ENCODE data around the gene LRRC3B.

The LRRC3B gene

DNA sequence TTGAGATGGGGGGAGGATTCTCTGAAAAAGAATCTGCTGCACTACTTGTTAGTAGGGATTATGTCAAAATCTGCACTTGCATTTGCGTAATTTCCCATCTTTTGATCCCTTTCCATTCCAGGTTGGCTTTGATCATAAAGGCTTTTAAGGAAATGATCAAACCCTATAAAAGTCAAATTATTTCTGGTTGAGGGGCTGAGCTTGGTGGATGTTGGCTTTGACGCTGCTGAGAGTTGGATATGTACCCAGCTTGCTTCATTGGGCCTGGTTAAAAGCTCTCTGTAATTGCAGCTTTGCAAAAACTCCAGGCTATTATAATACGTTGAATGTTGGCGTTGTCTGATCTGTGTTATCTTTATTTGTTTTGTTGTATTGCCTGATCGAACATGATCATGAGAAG, 12.0 kb downstream of the LRRC3B start:
- DNase-seq: no peak

GRCh38 chr3:26636096-26636727, 13.6 kb downstream of the LRRC3B start:
- no peak for DNase-seq

- no peak for DNase-seq
These were observed 15.1 kb downstream of the LRRC3B start for GRCh38 chr3:26637698-26638097.

- no peak for DNase-seq
These were observed 15.5 kb downstream of the LRRC3B start for GRCh38 chr3:26638113-26638512.

DNA sequence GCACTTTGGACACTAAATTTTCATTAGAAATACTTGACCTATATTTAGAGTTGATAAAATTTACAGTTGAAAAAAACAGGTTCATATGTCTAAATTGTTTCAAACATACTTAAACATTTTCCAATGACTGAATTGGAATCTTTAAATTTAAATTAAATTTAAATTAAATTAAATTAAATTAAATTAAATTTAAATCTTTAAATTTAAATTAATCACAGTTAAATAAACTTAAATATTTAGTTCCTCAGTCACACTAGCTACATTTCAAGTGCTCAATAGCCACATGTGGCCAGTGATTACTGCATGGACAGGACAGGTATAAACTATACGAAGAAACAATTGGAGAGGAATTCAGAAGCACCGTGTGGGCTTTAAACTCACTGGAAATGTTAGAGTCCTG, 16.8 kb downstream of the LRRC3B start:
- no peak for DNase-seq

DNA sequence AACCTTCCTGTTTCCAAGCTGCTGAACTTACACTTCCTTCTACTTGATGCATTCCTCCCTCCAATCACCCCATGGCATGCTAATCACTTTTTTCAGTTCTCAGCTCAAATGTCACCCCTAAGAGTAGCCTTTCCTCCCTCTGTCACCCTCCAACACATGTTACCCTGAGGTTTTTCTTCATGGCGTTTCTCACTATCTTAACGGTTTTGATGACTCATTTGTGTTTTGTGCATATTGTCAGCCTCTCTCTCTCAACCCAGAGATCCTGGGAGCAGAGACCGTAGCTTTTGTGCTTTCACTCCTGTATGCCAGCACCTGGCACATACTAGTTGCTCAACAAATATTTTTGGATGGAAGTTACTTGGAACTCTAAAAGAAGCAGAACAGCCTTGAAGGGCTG, 24.5 kb downstream of the LRRC3B start:
- DNase-seq: no peak

GRCh38 chr3:26648461-26648860, 25.9 kb downstream of the LRRC3B start:
- no peak for DNase-seq

DNA sequence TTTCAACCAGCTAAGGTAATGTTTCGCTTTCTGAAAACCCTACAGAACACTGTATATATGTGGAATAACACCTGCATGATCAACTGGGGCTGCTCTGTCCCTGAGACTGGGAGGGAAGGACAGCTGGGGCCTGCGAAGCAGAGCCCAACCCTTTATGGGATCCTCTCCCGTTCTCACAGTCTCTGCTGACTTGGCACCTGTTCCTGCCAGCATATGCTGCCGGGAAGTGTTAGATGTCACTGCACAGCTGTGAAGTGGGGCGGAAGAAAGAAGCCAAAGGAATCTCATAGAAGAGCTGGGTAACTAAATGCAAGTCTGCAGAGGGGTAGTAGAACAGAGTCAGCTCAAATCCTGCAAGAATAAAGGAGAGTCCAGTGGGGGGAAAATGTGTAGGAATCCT, 29.6 kb downstream of the LRRC3B start:
- DNase-seq: no peak

GRCh38 chr3:26653811-26654425, 31.3 kb downstream of the LRRC3B start:
- DNase-seq: no peak

DNA sequence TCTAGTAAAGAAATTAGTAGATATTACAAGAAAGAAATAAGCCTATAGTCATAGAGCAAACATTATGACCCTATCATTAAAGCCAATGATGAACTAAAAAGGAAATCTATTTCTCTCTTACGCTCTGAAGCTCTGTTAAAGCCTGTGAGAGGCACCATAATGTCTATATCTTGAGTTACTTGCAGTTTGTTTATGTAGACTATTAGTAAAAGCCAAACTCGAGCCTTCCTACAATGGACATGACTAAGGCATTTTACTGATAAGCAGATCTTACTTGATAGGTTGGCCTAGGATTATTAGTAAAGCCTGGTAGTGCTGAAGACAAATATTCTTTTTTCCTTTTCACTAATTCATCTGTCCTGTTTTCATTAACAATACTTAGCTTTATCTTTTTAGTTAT, 32.7 kb downstream of the LRRC3B start:
- no peak for DNase-seq

DNA sequence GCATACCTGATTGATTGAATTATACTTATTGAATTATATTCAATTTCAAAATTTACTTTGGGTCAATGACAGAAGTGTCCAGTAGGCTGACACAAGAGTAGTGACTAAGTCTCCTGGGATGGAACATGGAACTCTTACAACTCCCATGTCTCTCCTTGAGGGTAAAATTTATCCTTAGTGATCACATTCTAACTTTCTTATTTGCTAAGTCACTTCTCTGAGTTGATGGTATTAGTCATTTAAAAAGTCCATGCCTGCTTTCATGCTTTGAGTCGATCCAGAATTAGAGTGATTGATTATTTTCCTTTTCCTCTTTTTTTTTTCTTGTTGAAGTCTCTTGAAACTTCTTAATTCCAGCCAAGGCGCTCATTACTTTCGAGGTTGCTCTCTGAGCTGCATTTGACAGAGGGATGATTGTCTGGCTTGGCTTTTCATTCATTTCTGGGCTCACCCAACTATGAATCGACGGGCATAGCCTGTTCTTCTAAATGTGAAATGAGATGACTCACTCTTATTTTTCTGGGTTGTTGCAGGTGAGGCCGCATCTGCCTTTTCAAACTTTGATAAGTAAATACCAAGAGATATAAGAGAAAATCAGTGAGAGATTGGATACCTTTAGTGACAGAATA, 34.9 kb downstream of the LRRC3B start:
- DNase-seq: no peak

GRCh38 chr3:26668171-26668570, 45.6 kb downstream of the LRRC3B start:
- no peak for DNase-seq

DNA sequence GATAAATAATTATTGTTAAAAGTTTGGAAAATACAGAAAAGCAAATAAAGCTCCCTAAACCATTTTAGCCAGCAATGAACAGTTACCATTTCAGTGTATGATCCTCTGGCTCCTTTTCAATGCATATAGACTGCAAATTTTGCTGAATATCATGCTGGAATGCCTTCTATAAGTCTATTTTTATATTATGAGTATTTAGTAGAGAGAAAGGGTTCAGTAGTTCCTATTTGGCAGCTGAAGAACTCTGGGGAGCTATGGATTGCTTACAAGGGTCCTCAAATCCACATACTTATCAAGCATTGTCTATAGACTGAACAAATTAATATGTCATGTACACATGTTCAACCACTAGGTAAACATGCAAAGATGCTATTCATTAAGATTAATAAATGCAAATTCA, 46.1 kb downstream of the LRRC3B start:
- DNase-seq: no peak

- DNase-seq: no peak
These were observed 52.8 kb downstream of the LRRC3B start for GRCh38 chr3:26675336-26675735.

GRCh38 chr3:26681632-26682031, 59.1 kb downstream of the LRRC3B start:
- no peak for DNase-seq

DNA sequence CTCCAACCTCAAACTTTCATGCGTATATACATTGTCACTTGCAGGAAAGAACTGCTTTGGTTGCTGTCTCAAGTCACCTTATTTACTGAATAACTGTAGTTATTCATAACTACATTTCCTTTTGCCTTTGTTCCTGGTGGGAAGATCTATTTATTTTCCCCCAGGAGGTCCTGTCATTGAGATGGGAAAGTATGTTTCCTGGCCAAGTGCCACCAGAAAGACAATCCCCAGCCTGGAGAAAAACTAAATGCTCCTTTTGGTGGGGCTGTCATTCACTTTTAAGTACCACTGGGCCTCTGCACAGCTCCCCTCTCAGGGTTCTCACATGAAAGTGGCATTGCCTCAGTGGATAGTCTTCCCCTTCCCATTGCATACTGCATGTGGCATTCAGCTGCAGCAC, 59.8 kb downstream of the LRRC3B start:
- no peak for DNase-seq

GRCh38 chr3:26683902-26684301, 61.3 kb downstream of the LRRC3B start:
- DNase-seq: no peak

- DNase-seq: no peak
These were observed 64.9 kb downstream of the LRRC3B start for GRCh38 chr3:26687466-26687865.

- no peak for DNase-seq
These were observed 77.0 kb downstream of the LRRC3B start for GRCh38 chr3:26699553-26699952.

GRCh38 chr3:26703519-26703918, 80.9 kb downstream of the LRRC3B start:
- no peak for DNase-seq

GRCh38 chr3:26704736-26705135, 82.2 kb downstream of the LRRC3B start:
- no peak for DNase-seq

GRCh38 chr3:26708501-26708900, 85.9 kb downstream of the LRRC3B start:
- no peak for DNase-seq

GRCh38 chr3:26712211-26713026, 89.8 kb downstream of the LRRC3B start:
- DNase-seq: no peak

GRCh38 chr3:26713091-26713490, 90.5 kb downstream of the LRRC3B start:
- DNase-seq: no peak
